ENCODE data around the gene SLC26A1.
"Not testable (repeated sequence)": the region's sequence is repeated elsewhere in the genome, so short reads cannot be mapped to it uniquely, and the experiment has no call there.

SLC26A1 gene

GRCh38 chr4:978957-979701, 14.1 kb downstream of the SLC26A1 start:
- DNase-seq, result no peak

GRCh38 chr4:976016-976415, 17.2 kb downstream of the SLC26A1 start:
- not testable (repeated sequence) for DNase-seq

DNA sequence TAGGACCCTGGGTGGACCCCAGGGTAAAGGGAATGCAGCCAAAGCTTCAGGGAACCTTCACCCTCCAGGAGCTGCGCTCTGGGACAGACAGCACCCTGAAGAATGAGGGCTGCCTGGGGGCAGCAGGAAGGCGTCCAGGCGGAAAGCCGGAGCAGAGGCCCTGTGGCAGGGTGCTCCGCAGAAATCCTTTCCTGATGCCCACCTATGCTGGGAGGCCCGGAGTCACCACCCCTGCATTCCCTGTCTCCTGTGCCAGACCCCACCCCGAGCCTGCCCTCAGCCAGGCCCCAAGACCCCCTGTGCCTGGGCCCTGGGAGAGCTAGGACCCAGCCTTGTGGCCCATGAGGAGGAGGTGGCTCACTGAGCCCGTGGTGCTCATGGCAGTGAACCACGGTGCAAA, 18.5 kb downstream of the SLC26A1 start:
- no peak for DNase-seq

DNA sequence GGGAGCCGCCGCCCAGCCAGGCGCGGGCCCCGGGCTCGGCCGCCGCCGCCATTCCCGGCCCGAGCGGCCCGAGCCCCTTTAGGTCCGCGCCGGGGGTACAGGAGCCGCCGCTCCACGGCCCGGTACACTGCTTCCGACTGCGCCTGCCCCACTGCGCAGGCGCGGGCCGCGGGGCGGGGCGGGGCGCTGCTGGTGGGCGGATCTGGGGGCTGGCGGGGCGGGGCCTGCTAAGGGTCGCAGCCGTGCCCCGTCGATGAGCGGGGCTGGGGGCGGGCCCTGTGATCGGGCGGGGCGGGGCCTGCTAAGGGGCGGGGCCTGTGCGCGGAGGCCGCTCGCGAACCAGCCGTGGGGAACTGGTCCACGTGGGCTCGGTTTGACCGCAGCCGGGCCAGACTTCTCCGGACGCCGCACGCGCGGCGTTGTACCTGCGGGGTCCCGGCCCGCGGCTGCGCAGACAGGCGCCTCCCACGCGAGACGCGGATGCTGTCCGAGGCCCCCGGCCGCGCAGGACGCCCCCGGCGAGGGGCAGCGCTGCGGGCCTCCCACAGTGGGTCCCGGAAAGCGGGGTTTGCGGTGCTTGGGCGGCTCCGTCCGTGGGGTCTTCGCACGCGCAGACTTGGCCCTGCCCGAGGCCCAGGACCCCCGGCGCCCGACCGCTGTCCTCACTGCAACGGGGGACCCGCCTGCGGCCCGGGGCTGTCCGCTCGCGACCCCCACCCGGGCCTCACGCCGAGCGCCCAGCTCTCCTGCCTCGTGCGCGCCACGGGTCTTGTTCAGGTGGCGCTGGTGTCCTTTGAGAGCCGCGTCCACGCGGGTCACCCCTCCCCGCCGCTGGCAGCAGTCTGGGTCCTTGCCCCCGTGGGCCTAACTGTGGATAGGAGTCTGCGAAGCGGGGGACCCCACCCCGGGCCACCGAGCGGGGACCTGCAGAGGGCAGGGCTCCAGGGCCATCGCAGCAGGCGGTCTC, 19.5 kb downstream of the SLC26A1 start, which contains the start of gene DGKQ:
Gene DGKQ (minus strand): TSS at position 139 of the 967 bp plus-strand sequence. CDS start 87 bp downstream, at position 52.
- DNase-seq, result no peak

DNA sequence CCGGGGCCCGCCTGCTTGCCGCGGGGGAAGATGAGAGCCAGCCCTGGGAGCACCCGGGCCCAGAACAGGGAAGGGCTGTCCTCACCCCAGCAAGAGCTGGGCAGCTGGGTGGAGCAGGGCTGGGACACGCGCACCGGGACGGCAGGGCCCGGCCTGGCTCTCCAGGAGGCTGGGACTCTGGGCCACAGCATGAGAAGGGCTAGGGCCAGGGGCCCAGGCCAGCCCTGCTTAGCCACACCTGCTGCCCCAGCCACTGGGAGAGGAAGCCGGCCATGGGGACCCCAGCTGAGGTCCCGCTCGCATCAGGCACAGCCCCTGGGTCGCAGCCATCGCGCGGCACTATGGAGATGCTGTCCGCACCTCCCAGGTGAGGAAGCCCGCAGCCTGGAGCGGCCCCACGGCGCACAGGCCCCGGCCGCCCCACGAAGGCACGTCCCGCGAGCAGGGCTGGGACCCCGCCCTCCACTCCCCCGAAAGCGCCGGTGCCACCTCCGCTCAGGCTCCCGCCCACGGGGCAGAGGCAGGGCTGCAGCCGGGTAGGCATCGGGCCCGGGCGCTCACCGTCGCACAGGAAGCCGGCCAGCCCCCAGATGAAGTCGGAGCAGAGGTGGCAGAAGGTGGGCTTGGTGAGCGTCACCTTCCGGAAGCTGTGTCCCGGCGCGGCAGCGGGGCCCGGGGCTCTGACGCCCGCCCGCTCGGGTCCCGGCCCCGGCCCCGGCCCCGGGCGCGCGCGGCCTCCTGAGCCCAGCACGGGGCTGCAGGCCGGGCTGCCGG, 20.4 kb downstream of the SLC26A1 start:
- DNase-seq, result no peak

- DNase-seq, result no peak
Observed at GRCh38 chr4:971666-972500, 21.3 kb downstream of the SLC26A1 start.

- no peak for DNase-seq
Observed at GRCh38 chr4:970854-971520, 22.2 kb downstream of the SLC26A1 start.

GRCh38 chr4:970046-970745, 23.0 kb downstream of the SLC26A1 start:
- DNase-seq, result no peak

GRCh38 chr4:968621-969394, 24.4 kb downstream of the SLC26A1 start:
- no peak for DNase-seq

- DNase-seq, result no peak
Observed at GRCh38 chr4:968221-968620, 25.0 kb downstream of the SLC26A1 start.

DNA sequence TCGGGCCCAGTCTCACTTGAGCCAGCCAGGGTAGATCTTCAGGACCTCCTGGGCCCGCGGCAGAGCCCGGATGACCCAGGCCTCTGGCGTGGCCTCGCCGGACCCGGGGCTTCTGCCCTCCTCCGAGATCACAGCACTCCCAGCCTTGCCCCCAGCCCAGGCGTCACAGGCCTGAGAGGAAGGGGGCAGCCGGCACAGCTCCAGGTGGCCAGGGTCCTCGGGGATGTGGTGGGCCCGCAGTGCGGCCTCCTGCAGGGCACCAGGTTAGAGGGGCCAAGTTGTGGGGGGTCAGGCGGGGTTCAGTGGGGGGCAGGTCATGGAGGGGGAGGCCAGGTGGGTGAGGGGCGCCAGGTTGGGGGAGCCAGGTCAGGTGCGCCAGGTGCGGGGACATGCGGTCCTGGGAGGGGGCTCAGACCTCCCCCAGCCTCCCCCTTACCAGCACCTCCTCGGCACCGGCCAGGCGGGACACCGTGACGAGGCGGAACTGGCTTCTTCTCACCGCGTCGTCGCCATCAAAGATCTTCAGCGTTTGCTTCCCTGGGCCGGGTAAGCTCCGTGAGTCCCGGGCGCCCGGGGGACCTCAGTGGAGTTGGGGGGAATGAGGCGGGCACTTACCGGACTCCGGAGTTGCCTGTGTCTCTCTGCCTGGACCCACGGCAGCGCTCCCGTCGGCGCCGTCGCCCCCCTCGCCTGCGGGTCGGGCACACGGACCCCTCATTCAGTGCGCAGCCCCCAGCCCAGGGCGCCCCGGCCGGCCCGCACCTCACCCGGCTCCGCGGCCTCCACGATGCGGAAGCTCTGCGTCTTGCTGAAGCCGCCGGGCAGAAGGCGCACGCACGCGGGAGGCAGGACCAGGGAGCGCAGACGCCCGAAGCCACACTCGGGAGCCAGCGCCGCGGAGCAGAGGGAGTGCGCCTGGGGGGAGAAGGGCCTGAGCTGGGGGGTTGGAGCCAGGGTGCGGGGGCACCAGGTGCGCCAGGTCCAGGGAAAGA, 25.8 kb downstream of the SLC26A1 start:
- no peak for DNase-seq

- no peak for DNase-seq
Observed at GRCh38 chr4:966266-967112, 26.7 kb downstream of the SLC26A1 start.

- DNase-seq, result no peak
Observed at GRCh38 chr4:965766-966134, 27.5 kb downstream of the SLC26A1 start.

- DNase-seq, result no peak
Observed at GRCh38 chr4:965048-965765, 28.0 kb downstream of the SLC26A1 start.

DNA sequence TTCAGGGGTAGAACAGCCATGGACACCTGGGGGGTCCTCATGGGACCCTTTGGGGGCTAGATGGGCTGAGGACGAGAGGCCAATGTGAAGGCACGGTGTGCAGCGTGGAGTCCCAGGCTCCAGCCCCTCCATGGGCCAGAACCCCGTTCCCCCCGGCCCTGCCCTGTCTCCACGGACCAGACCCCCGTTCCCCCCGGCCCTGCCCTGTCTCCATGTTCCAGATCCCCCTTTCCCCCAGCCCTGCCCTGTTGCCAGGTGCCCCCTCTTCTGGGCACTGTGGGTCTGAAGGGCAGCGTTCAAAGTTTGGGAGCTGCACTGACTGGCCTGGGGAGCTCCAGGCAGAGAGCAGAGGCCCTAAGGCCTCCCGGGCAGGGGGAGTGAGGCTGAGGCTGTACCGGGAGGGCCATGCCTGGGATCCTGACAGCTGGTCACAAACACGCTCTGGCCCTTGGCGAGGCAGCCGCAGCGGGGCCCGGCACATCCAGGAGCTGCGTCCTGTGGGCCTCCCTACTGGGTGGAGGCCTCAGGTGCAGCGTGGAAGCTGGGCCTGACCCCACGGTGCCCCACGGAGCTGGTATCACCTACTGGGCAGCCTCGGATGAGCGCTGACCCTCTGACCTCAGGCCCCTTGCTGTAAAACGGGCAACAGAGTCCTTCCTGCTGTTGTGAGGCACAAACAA, 28.7 kb downstream of the SLC26A1 start:
- DNase-seq, result no peak
